ENCODE data around the gene TMEM215.

- TF ChIP-seq CTCF (IDR thresholded peaks at IDR 0.05), result no peak
- TF ChIP-seq ZFX (IDR thresholded peaks at IDR 0.05; ENCODE audit: borderline replicate concordance), result no peak
Measured at GRCh38 chr9:32735476-32735875, 47.9 kb upstream of the TMEM215 start.
